Endothelial cell of hepatic sinusoid (primary cell): ENCODE results near the gene HAO2.
"Not testable (repeated sequence)": the region's sequence is repeated elsewhere in the genome, so short reads cannot be mapped to it uniquely, and the experiment has no call there.

Experiments used
- in situ Hi-C: cut with HindIII; loops from 2 replicates; pipeline ENCODE4 v1.10.0; 2017; ENCODE audit warnings: low sequenced_read_pairs

Gene HAO2

DNA sequence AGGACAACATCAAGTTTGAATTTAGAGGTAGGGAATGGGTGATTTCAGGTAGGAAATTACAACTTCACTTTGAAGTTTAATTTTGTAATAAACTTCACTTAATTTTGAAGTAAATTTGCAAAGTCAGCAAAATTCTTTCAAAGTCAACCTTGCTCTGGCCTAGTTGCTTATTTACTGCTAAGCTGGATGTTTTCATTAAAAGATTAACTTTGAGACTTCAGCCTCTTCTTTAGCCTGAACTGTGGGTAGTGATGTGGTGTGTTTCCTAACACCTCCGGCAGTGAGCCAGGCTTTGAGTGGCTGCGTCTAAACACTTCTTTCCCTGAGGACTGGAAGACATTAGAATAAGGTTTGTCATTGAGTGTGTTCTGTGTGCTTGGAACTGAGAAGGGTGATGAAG, at the start of gene HAO2:
HAO2 (plus strand) TSS at position 232 of the 400 bp plus-strand sequence. CDS start 12,301 bp downstream, outside the sequence.
- in situ Hi-C loops: loop anchor here (5.0 kb wide), 1 partner anchor 46 kb away; no protein-coding TSS in a partner anchor

DNA sequence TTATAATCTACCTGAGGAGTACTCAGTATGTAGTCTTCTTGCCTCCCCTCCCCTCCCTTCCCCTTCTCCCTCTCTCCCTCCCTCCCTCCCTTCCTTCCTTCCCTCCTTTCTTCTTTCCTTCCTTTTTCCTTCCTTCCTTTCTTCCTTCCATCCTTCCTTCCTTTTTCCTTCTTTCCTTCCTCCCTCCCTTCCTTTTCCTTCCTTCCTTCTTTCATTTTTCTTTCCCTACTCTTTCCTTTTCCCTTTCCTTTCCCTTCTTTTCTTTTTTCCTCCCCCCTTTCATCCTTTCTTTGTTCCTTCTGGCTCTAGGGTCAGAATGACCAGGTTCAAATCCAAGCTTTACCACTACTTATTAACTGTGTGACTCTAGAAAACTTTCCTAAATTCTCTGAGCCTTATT, 48.5 kb upstream of the HAO2 start:
- in situ Hi-C loops: loop anchor here (5.0 kb wide), 2 partner anchors 47 to 103 kb away; partner anchors contain the start of gene HAO2

DNA sequence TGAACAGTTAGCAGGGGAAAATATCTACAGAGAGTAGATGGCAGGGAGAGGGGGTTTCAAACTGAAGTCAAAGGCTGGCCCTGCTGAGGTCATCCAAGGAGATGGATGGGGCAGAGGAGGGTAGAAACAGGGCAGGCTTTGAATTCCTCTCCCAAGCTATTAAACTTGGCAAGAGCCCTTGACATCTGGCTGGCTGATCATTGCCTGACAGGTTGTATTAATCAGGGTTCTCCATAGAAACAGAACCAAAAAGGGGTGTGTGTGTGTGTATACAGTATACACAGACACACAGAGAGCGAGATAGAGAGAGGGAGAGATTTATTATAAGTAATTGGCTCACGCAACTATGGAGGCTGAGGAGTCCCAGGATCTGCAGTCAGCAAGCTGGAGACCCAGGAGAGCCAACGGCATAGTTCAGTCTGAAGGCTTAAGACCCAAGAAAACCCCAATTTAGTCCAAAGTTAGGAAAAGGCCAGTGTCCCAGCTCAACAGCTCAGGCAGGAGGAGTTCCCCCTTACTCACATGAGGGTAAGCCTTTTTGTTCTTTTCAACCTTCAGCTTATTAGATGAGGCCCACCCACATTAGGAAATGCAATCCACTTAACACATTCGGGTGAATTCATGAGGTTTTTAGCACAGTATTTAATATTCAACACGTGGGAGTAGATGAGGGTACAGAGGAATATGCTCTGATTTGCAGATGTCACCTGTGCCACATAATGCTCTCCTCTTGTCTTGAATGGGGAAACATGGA, 46.7 kb upstream of the HAO2 start:
- in situ Hi-C loops: loop anchor here (5.0 kb wide), 2 partner anchors 45 to 105 kb away; partner anchors contain the start of gene HAO2

- in situ Hi-C loops: loop anchor here (5.0 kb wide), 2 partner anchors 44 to 106 kb away; partner anchors contain the start of gene HAO2
Observed at GRCh38 chr1:119323216-119323982, 45.2 kb upstream of the HAO2 start.

DNA sequence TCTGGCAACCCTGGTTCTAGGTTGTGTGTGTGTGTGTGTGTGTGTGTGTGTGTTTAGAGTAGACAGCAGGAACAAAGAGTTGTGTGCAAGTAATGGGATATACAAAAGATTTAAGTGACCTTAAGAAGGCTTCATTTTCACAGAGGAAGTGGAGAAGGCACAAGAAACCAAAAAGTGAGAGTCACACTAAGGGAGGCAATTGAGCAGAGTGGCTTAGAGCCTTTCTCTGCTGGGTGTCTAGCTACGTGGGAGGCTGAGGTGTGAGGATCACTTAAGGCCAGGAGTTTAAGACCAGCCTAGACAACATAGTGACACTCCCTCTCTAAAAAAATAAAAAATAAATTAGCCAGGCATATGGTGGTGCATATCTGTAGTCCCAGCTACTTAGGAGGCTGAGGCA, 44.4 kb upstream of the HAO2 start:
- in situ Hi-C loops: loop anchor here (5.0 kb wide), 2 partner anchors 43 to 107 kb away; partner anchors contain the start of gene HAO2

DNA sequence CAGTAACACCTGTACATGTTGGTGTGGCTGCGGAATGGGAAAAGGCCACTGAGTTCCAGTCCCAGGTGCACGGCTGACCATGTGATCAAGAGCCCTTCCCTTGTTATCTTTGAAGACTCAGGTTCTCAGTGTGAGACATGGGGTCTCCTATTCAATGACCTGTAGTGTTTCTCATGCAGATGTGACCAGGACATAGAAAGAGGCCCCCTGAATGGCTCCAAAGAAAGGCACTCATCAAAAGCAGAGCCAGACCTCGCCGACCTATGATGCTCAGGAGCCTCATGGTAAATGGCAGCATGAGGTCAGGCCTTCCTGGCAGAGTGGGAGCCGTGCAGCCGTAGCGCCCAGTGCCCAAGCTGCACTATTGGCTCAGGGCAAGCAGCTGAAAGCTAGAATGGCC, 42.3 kb upstream of the HAO2 start:
- in situ Hi-C loops: no loop called here

DNA sequence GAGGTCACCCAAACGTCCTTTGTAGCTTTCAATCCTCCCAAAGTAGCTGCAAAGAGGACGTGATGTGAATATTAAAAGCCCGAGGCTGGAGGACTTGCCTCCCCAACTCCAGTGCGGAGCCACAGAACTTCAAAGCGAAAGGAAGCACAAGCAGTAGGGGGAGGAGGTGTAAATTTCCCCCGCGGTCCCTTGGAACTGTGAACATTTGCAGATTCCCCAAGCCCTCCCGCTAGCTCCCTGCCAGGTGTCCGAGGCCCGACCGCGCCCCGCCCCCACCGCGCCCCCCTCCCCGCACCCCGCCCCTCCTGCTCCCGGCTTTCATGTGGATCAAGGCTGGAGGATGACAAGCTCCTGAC, 41.5 kb upstream of the HAO2 start:
- in situ Hi-C loops: no loop called here

DNA sequence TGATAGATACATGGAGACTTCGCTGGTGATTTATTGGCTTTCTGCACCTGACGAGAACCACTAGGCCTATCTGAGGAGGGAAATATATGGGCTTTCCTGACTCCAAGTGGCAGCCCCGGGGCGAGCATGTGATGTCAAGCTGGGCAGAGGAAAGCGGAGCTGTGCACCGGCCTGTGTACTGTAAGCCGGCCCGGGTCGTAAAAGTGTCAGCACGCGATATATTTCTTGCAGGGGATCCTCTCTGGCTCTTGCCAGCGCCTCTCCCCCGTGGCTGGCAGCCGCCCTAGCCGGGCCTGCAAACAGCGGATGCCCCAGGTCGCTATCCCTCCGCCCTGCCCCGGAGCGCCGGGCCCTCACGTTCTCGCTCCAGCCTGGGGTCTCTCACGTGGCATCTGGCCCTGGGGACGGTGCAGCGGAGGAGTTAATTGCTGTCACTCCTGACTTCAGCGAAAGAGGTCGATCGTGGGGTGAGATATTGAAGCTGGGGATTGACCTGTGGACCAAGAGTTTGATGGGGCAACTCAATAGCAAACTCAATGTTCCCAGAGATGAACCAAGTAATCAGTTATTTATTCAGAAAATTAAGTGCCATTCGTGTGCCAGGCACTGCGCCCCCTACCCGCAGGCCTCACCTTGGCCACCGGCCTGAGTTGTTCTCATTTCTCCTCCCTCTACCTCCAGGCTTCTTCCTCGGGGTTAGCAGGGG, 41.0 kb upstream of the HAO2 start:
- in situ Hi-C loops: no loop called here

- in situ Hi-C loops: no loop called here
Observed at GRCh38 chr1:119329541-119330461, 38.8 kb upstream of the HAO2 start.

GRCh38 chr1:119330466-119331189, 38.0 kb upstream of the HAO2 start:
- in situ Hi-C loops: no loop called here

- in situ Hi-C loops: no loop called here
Observed at GRCh38 chr1:119331190-119331515, 37.4 kb upstream of the HAO2 start.

DNA sequence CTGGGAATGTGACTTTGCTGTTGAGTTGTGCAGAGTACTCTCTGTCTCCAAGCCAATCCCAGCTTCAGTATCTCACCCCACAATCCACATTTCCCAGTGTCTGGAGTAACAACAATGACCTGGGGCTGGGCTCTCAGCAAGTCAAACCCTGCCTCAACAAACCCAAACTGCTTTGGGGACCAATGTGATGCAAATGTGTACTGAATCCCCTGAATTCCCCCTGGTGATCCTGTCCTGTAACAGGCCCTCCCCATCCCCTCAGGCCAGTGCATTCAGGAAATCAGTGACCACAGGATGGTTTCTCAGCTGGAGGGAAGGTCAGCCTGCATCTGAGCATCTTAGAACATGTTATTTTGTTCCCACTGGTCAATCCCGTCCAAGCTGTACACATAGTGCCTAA, 36.7 kb upstream of the HAO2 start:
- in situ Hi-C loops: no loop called here

GRCh38 chr1:119332622-119333021, 36.0 kb upstream of the HAO2 start:
- in situ Hi-C loops: no loop called here

- in situ Hi-C loops: no loop called here
Observed at GRCh38 chr1:119333163-119333896, 35.3 kb upstream of the HAO2 start.

DNA sequence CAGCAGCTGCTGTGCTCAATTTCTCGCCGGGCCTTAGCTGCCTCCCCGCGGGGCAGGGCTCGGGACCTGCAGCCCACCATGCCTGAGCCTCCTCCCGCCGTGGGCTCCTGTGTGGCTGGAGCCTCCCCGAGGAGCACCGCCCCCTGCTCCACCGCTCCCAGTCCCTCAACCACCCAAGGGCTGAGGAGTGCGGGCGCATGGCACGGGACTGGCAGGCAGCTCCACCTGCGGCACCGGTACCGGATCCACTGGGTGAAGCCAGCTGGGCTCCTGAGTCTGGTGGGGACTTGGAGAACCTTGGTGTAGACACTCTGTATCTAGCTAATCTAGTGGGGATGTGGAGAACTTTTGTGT, 34.7 kb upstream of the HAO2 start:
- in situ Hi-C loops: not testable (repeated sequence)

DNA sequence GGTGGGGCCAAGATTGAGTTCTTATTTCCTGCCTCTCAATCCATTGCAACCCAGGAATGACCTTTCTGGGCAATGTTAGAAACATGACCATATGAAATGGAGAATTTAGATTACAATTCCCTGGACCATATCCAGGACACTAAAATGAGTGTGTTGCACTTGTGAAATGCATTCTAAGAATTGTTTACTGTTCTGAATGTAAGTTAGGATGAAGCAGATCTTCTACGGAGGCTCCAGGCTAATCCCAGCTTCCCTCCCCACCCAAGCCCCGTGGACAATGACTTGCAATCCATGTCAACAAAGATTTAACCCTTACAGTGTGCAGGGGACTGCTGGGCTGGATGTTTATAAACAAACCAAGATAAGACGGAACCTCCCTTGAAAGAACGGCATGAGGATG, 31.7 kb upstream of the HAO2 start:
- in situ Hi-C loops: no loop called here

- in situ Hi-C loops: no loop called here
Observed at GRCh38 chr1:119338004-119338403, 30.6 kb upstream of the HAO2 start.

- in situ Hi-C loops: no loop called here
Observed at GRCh38 chr1:119338757-119339156, 29.8 kb upstream of the HAO2 start.

GRCh38 chr1:119340861-119341261, 27.7 kb upstream of the HAO2 start:
- in situ Hi-C loops: no loop called here
